H1 (cell line): ENCODE data around the gene GSG1L. TPM values are rescaled to one million over a fixed set of nuclear protein-coding genes. Genes with fewer than 3 reads are reported as not detected.

Experiments used
- CTCF ChIA-PET: fragments of 300-600 bp; sonication (Branson Sonifier 250); formaldehyde crosslinking; loops from one replicate; lab custom pipeline; 2021; ENCODE audit not compliant: partially characterized antibody; lab: Charles Lee
- POLR2A ChIA-PET: fragments of 300-600 bp; sonication (Branson Sonifier 250); formaldehyde crosslinking; loops from one replicate; lab custom pipeline; 2021; ENCODE audit warnings: inconsistent platforms; ENCODE audit not compliant: partially characterized antibody; lab: Charles Lee
- DNase-seq, 2 experiments: peaks; one replicate each; pipeline versions ENCODE4 v3.0.0 to v3.0.0-alpha.2; 2010 to 2022; ENCODE audit warnings: low spot score in 2 of 2, low read depth in 1 of 2, mixed read lengths in 1 of 2
- FAIRE-seq: peaks from 2 replicates; lab custom pipeline; 2011; peaks lifted over from hg19 to GRCh38; lab: Jason Lieb, UNC
- H2AFZ ChIP-seq: 2 replicates; pipeline ENCODE4 v1.8.1; 2012; ENCODE audit warnings: low read length, inconsistent platforms
- H2AK5ac ChIP-seq: 2 replicates; pipeline ENCODE4 v1.6.1; 2013; ENCODE audit warnings: low read depth, low read length
- H2BK120ac ChIP-seq: replicated peaks from 2 replicates; pipeline ENCODE3; 2013; ENCODE audit warnings: low read depth, low read length, inconsistent platforms
- H2BK12ac ChIP-seq: 2 replicates; pipeline ENCODE4 v1.6.1; 2013; ENCODE audit warnings: low read depth, low read length
- H2BK15ac ChIP-seq: 2 replicates; pipeline ENCODE4 v1.6.1; 2013; ENCODE audit warnings: low read length
- H2BK20ac ChIP-seq: 2 replicates; pipeline ENCODE4 v1.6.1; 2013; ENCODE audit warnings: low read length
- H2BK5ac ChIP-seq: 2 replicates; pipeline ENCODE4 v1.6.1; 2013; ENCODE audit warnings: low read depth, low read length
- H3K14ac ChIP-seq: 2 replicates; pipeline ENCODE4 v1.6.1; 2013; ENCODE audit warnings: inconsistent platforms; ENCODE audit not compliant: insufficient read length
- H3K18ac ChIP-seq: 2 replicates; pipeline ENCODE4 v1.6.1; 2013; ENCODE audit warnings: low read length; ENCODE audit errors: extremely low read depth
- H3K23ac ChIP-seq: 2 replicates; pipeline ENCODE4 v1.6.1; 2013; ENCODE audit warnings: inconsistent platforms; ENCODE audit not compliant: insufficient read length
- H3K23me2 ChIP-seq: 2 replicates; pipeline ENCODE4 v1.6.1; 2013; ENCODE audit warnings: low read depth, low read length
- H3K27ac ChIP-seq: 2 replicates; pipeline ENCODE4 v1.6.1; 2011; ENCODE audit warnings: low read depth, low read length, inconsistent platforms
- H3K27me3 ChIP-seq, 4 experiments: replicated peaks in 1 of 4; 1 replicate in 1 of 4; 2 replicates in 3 of 4; pipeline versions ENCODE4 v1.6.1 to v1.8.1; 2011 to 2013; ENCODE audit warnings: low read length in 3 of 4, mild to moderate bottlenecking in 3 of 4, inconsistent platforms in 2 of 4, mixed read lengths in 2 of 4, moderate library complexity in 1 of 4; ENCODE audit not compliant: control insufficient read depth in 3 of 4, insufficient read depth in 3 of 4; ENCODE audit errors: extremely low read depth in 1 of 4
- H3K36me3 ChIP-seq, 4 experiments: 2 replicates each; pipeline versions ENCODE4 v1.6.1 to v1.8.1; 2011 to 2013; ENCODE audit warnings: mild to moderate bottlenecking in 4 of 4, low read length in 3 of 4, moderate library complexity in 2 of 4, control low read depth in 1 of 4, inconsistent platforms in 1 of 4; ENCODE audit not compliant: insufficient read depth in 4 of 4, control insufficient read depth in 2 of 4
- H3K4ac ChIP-seq: replicated peaks from 2 replicates; pipeline ENCODE3; 2013; ENCODE audit warnings: low read length, low read depth, mixed read lengths, inconsistent platforms; ENCODE audit not compliant: insufficient read length
- H3K4me1 ChIP-seq, 4 experiments: replicated peaks in 1 of 4; 1 replicate in 1 of 4; 2 replicates in 3 of 4; pipeline versions ENCODE4 v1.6.1 to v1.8.1; 2011 to 2013; ENCODE audit warnings: low read length in 3 of 4, inconsistent platforms in 2 of 4, mixed read lengths in 1 of 4; ENCODE audit not compliant: insufficient read depth in 4 of 4, control insufficient read depth in 3 of 4
- H3K4me2 ChIP-seq, 2 experiments: 2 replicates each; pipeline versions ENCODE4 v1.6.1 to v1.8.1; 2011 to 2013; ENCODE audit warnings: low read depth in 2 of 2, low read length in 2 of 2, control low read depth in 1 of 2, inconsistent platforms in 1 of 2, mild to moderate bottlenecking in 1 of 2; ENCODE audit not compliant: insufficient read depth in 1 of 2
- H3K4me3 ChIP-seq, 4 experiments: fragments of 200-600, 300-600 bp in 1 of 4; sonication (generic), shearing (Covaris generic), sonication (Bioruptor Twin) in 1 of 4; 2 replicates each; pipeline versions ENCODE4 v1.5.1 to v1.8.1; 2011 to 2016; ENCODE audit warnings: low read length in 4 of 4, low read depth in 3 of 4, control low read depth in 2 of 4, inconsistent platforms in 2 of 4, mild to moderate bottlenecking in 2 of 4, mixed read lengths in 1 of 4, moderate library complexity in 1 of 4; ENCODE audit not compliant: insufficient read depth in 2 of 4; ENCODE audit errors: extremely low read depth in 1 of 4
- H3K56ac ChIP-seq: replicated peaks from 2 replicates; pipeline ENCODE3; 2013; ENCODE audit warnings: low read depth, mild to moderate bottlenecking, mixed read lengths, low read length, inconsistent platforms; ENCODE audit not compliant: insufficient read length
- H3K79me1 ChIP-seq: 2 replicates; pipeline ENCODE4 v1.6.1; 2013; ENCODE audit warnings: low read depth, low read length, control low read depth
- H3K79me2 ChIP-seq, 2 experiments: 2 replicates each; pipeline versions ENCODE4 v1.6.1 to v1.8.1; 2012 to 2013; ENCODE audit warnings: low read length in 2 of 2, mild to moderate bottlenecking in 2 of 2, inconsistent platforms in 1 of 2; ENCODE audit not compliant: insufficient read depth in 2 of 2, control insufficient read depth in 1 of 2
- H3K9ac ChIP-seq, 4 experiments: replicated peaks in 1 of 4; 1 replicate in 1 of 4; 2 replicates in 3 of 4; pipeline versions ENCODE4 v1.6.1 to v1.8.1; 2011 to 2013; ENCODE audit warnings: low read depth in 3 of 4, low read length in 3 of 4, control low read depth in 2 of 4, mild to moderate bottlenecking in 2 of 4, moderate library complexity in 2 of 4, inconsistent platforms in 1 of 4; ENCODE audit errors: extremely low read depth in 1 of 4
- H3K9me3 ChIP-seq, 2 experiments: 2 replicates each; pipeline versions ENCODE4 v1.6.1 to v1.8.1; 2012 to 2013; ENCODE audit warnings: mild to moderate bottlenecking in 2 of 2, moderate library complexity in 2 of 2, control low read depth in 1 of 2, inconsistent platforms in 1 of 2, low read depth in 1 of 2, low read length in 1 of 2, mixed read lengths in 1 of 2; ENCODE audit not compliant: insufficient read depth in 2 of 2
- H4K20me1 ChIP-seq, 2 experiments: replicated peaks in 1 of 2; 2 replicates each; pipeline versions ENCODE3 to v1.8.1; 2011 to 2013; ENCODE audit warnings: inconsistent platforms in 2 of 2, low read length in 2 of 2, mild to moderate bottlenecking in 1 of 2; ENCODE audit not compliant: insufficient read depth in 2 of 2, control insufficient read depth in 1 of 2
- H4K5ac ChIP-seq: 2 replicates; pipeline ENCODE4 v1.6.1; 2013; ENCODE audit warnings: low read length, low read depth, mixed read lengths, inconsistent platforms; ENCODE audit not compliant: insufficient read length
- H4K8ac ChIP-seq: 2 replicates; pipeline ENCODE4 v1.8.0; 2013; ENCODE audit warnings: mild to moderate bottlenecking, moderate library complexity, low read length, inconsistent platforms; ENCODE audit not compliant: insufficient read depth; ENCODE audit errors: extremely low read depth
- H4K91ac ChIP-seq: replicated peaks from 2 replicates; pipeline ENCODE3; 2013; ENCODE audit warnings: low read length, mixed read lengths, inconsistent platforms; ENCODE audit not compliant: insufficient read length
- CTBP2 ChIP-seq: IDR thresholded peaks from 2 replicates; pipeline ENCODE4 v1.7.0; 2011; ENCODE audit warnings: borderline replicate concordance, mild to moderate bottlenecking, moderate library complexity, mixed read lengths, low read length; ENCODE audit not compliant: insufficient read depth, insufficient read length
- RXRA ChIP-seq: IDR thresholded peaks from 2 replicates; pipeline ENCODE4 v1.6.1; 2011; ENCODE audit warnings: low read depth, mild to moderate bottlenecking, low read length, moderate library complexity; ENCODE audit not compliant: insufficient read depth
- SRF ChIP-seq: IDR thresholded peaks from 2 replicates; pipeline ENCODE4 v1.6.1; 2011; ENCODE audit warnings: mild to moderate bottlenecking, low read depth, low read length, moderate library complexity
- TAF7 ChIP-seq: optimal IDR thresholded peaks from 2 replicates; pipeline ENCODE3; 2011; ENCODE audit warnings: low read depth, mild to moderate bottlenecking, inconsistent platforms, low read length, moderate library complexity, borderline replicate concordance
- WGBS, 2 experiments: shearing (Covaris generic) in 1 of 2; methylation state at CpG; one replicate each; pipeline versions ENCODE4 v1.1.6 to v1.1.7; 2013 to 2015; ENCODE audit warnings: low lambda C conversion rate in 2 of 2, mixed read lengths in 2 of 2, inconsistent platforms in 1 of 2, low coverage in 1 of 2, missing lambda C conversion rate in 1 of 2; ENCODE audit not compliant: insufficient replicate concordance in 2 of 2, insufficient coverage in 1 of 2, insufficient read length in 1 of 2; ENCODE audit errors: extremely low coverage in 1 of 2, missing lambda C conversion rate in 1 of 2; 5-methylcytosine and 5-hydroxymethylcytosine counted together
- polyA plus RNA-seq, 7 experiments: library from polyadenylated mRNA; depleted of rRNA in 3 of 7; stranded (reverse) in 5 of 7; unstranded in 2 of 7; fragments of >200 nt in 5 of 7; fragments of 200-250 nt in 2 of 7; gene quantifications; 1 replicate in 5 of 7; 2 replicates in 1 of 7; 4 replicates in 1 of 7; pipeline versions ENCODE4 v1.2.1 to v1.2.3, GENCODE V29; 2011 to 2013; ENCODE audit warnings: missing spikeins in 2 of 7, mixed read lengths in 2 of 7
- total RNA-seq: library from RNA; stranded (reverse); fragmentation: NEBNext Ultra II Directional; extraction: Animal tissue kit (Norgen Biotek cat#: 25700); gene quantifications from 2 replicates; pipeline ENCODE4 v1.2.1, GENCODE V29; 2021

GSG1L gene
- total and polyA plus RNA-seq, 2 of the 8 experiments (the other 6 are each of a cell fraction or from before 2014, with no cell fraction given): 0.71 to 1.1 TPM

GRCh38 chr16:27751233-27751632 is 312.3 kb downstream of the GSG1L start:
- H3K27me3 ChIP-seq: no peaks in the 10 kb centered on the region
- peaks cover 0 to 5% (median 2%) of the 10 kb centered on the region in 4 experiments; a peak in 2 of 7 replicates for H3K4me1 ChIP-seq
- no peak overlapping the region for H2BK5ac ChIP-seq
- H3K4me2 ChIP-seq: no peak overlapping the region
- H3K4ac ChIP-seq: no peak overlapping the region
- no peak overlapping the region for H3K14ac ChIP-seq
- 83% methylated on average over 4 of the region's 4 CpGs; no CpG with 5 or more reads in 1 of the 2 experiments for WGBS, 2 experiments
- H2BK15ac ChIP-seq: no peak overlapping the region
- no peak overlapping the region for H2BK120ac ChIP-seq
- H2BK12ac ChIP-seq: no peak overlapping the region
- no peak overlapping the region for H3K27ac ChIP-seq
- no peaks in the 10 kb centered on the region for H3K9me3 ChIP-seq
- no peak overlapping the region for H4K8ac ChIP-seq
- no peak overlapping the region for H2AFZ ChIP-seq
- 0 out of 2 replicates have a peak, but pooled peaks cover 3% of the 10 kb centered on the region for H3K23me2 ChIP-seq
- H3K23ac ChIP-seq: no peak overlapping the region
- peaks cover 0 to 2% of the 10 kb centered on the region in 2 experiments for H4K20me1 ChIP-seq
- no peaks in the 10 kb centered on the region for H3K79me1 ChIP-seq
- POLR2A ChIA-PET: no interaction called here
- no peak overlapping the region for H4K5ac ChIP-seq
- FAIRE-seq: no peak
- no peak overlapping the region for H2BK20ac ChIP-seq
- no peaks in the 10 kb centered on the region; a peak in 1 of 8 replicates for H3K36me3 ChIP-seq
- no peak overlapping the region for H4K91ac ChIP-seq
- no peak overlapping the region for H2AK5ac ChIP-seq
- H3K56ac ChIP-seq: no peak overlapping the region
- DNase-seq: no peak
- H3K79me2 ChIP-seq: no peaks in the 10 kb centered on the region
- H3K18ac ChIP-seq: no peak overlapping the region
- H3K4me3 ChIP-seq: no peak overlapping the region
- H3K9ac ChIP-seq: no peak overlapping the region
- TF ChIP-seq TAF7 (no peak), CTBP2 (no peak), SRF (no peak), RXRA (no peak)
- TF ChIP-seq, all 59 proteins: peak for 0
- CTCF ChIA-PET: no interaction called here
